Measurements from ENCODE around the gene SEMA3G.

GRCh38 chr3:52396907-52397591, 47.9 kb downstream of the SEMA3G start:
- no peak for TF ChIP-seq POLR2AphosphoS5 (IDR thresholded peaks at IDR 0.05; ENCODE audit: borderline replicate concordance, low read depth, low read length)
- TF ChIP-seq EZH2 (IDR thresholded peaks at IDR 0.05), result no peak
